Measurements from ENCODE around the gene BCL7B. TPM values are rescaled to one million over a fixed set of nuclear protein-coding genes. Genes with fewer than 3 reads are reported as not detected.

Gene BCL7B
- total and polyA plus RNA-seq, 2 of the 13 experiments (the other 11 are each of a cell fraction or from before 2014, with no cell fraction given): 24.3 to 38.2 TPM

GRCh38 chr7:73530800-73531199 is 26.7 kb downstream of the BCL7B start:
- Histone ChIP-seq H3K27ac (ENCODE audit: extremely low read length, insufficient read depth, low read length) (no peak overlapping the region), H3K9ac (ENCODE audit: insufficient read depth, low read depth, low read length) (no peak overlapping the region), H3K4me2 (ENCODE audit: low read depth, low read length) (no peak overlapping the region), H3K4me3 (replicated peaks in 1 of 3; ENCODE audit: insufficient read depth in 1 of 3, low read depth in 2 of 3, low read length in 3 of 3) (no peak overlapping the region), H3K27me3 (ENCODE audit: control insufficient read depth in 1 of 2, insufficient read depth in 2 of 2, low read length in 2 of 2) (no peaks in the 10 kb centered on the region), H4K20me1 (ENCODE audit: insufficient read depth, low read length) (no peaks in the 10 kb centered on the region), H3K79me2 (ENCODE audit: insufficient read depth, low read length) (no peaks in the 10 kb centered on the region), H3K36me3 (replicated peaks in 1 of 2; ENCODE audit: control insufficient read depth in 1 of 2, insufficient read depth in 2 of 2, low read length in 2 of 2) (no peaks in the 10 kb centered on the region), H2AFZ (ENCODE audit: low read length) (no peak overlapping the region), H3K9me3 (ENCODE audit: low read length) (no peaks in the 10 kb centered on the region), H3K4me1 (ENCODE audit: insufficient read depth, low read length) (peaks cover 22% of the 10 kb centered on the region)
- TF ChIP-seq ZNF589 (CRISPR knock-in tag; conservative IDR thresholded peaks at IDR 0.05): no peak
- peak; percentile 23; the same call in 1 of the 2 replicates for TF ChIP-seq CEBPB (IDR thresholded peaks at IDR 0.05; ENCODE audit: borderline replicate concordance, low read depth, low read length)
- TF ChIP-seq XRCC5 (optimal IDR thresholded peaks at IDR 0.05; ENCODE audit: low read length): no peak
- TF ChIP-seq ZBTB39 (CRISPR knock-in tag; IDR thresholded peaks at IDR 0.05): no peak
- TF ChIP-seq, protein P1, sequence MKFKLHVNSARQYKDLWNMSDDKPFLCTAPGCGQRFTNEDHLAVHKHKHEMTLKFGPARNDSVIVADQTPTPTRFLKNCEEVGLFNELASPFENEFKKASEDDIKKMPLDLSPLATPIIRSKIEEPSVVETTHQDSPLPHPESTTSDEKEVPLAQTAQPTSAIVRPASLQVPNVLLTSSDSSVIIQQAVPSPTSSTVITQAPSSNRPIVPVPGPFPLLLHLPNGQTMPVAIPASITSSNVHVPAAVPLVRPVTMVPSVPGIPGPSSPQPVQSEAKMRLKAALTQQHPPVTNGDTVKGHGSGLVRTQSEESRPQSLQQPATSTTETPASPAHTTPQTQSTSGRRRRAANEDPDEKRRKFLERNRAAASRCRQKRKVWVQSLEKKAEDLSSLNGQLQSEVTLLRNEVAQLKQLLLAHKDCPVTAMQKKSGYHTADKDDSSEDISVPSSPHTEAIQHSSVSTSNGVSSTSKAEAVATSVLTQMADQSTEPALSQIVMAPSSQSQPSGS (CRISPR knock-in tag; IDR thresholded peaks at IDR 0.05): no peak
- 0 out of 2 replicates have a peak, but pooled peaks have one; percentile 9 for TF ChIP-seq CEBPG (CRISPR knock-in tag; IDR thresholded peaks at IDR 0.05)
- no peak for TF ChIP-seq HHEX (CRISPR knock-in tag; IDR thresholded peaks at IDR 0.05)
- no peak for TF ChIP-seq HDAC6 (IDR thresholded peaks at IDR 0.05; ENCODE audit: low read depth, low read length)
- no peak for TF ChIP-seq PHF21A (CRISPR knock-in tag; IDR thresholded peaks at IDR 0.05)
- TF ChIP-seq CENPX (CRISPR knock-in tag; IDR thresholded peaks at IDR 0.05): no peak
- CTCF ChIA-PET (ENCODE audit: low intra/inter-chr PET ratio, low total read pairs): no interaction called here
- intact Hi-C loops (cut with micrococcal nuclease; ENCODE audit: unreplicated experiment): no loop called here
- ATAC-seq (no peak), FAIRE-seq (no peak), DNase-seq (ENCODE audit: low spot score) (no peak)
- in situ Hi-C loops (cut with HindIII; ENCODE audit: extremely low pct_ligation_motif_present, low pct_unique_long_range_greater_than_20kb): no loop called here
- POLR2A ChIA-PET: no interaction called here
- 97% methylated on average over 3 of the region's 3 CpGs for WGBS (ENCODE audit: low lambda C conversion rate)
- BruUV-seq (replicated peaks): no TSS peak
